ENCODE data around the gene RAB25.

GRCh38 chr1:156067262-156067661 lies 6.3 kb downstream of the RAB25 start:
- TF ChIP-seq CTCF (IDR thresholded peaks at IDR 0.05), result no peak
- TF ChIP-seq TP53 (CRISPR knock-in tag; IDR thresholded peaks at IDR 0.05), result no peak
- TF ChIP-seq HOXB5 (CRISPR knock-in tag; IDR thresholded peaks at IDR 0.05), result no peak
